Gastrocnemius medialis (tissue), 4 donors: ENCODE results near the gene DVL1.

Experiments used
- POLR2A ChIP-seq, 2 donors: fragments of 450-650 bp; IDR thresholded peaks; one replicate each; pipeline ENCODE4 v1.6.1; 2017; ENCODE audit warnings: antibody characterized with exemption in 2 of 2, mild to moderate bottlenecking in 2 of 2, moderate library complexity in 2 of 2
- TF ChIP-seq, protein P1 (sequence below), 5 experiments: fragments of 450-650 bp in 3 of 5; fragments of 200-600 bp in 2 of 5; sonication (generic) in 2 of 5; IDR thresholded peaks in 4 of 5; conservative IDR thresholded peaks in 1 of 5; 1 replicate in 4 of 5; 2 replicates in 1 of 5; pipeline ENCODE4 v1.5.1; 2016 to 2019; ENCODE audit warnings: antibody characterized with exemption in 5 of 5, mild to moderate bottlenecking in 3 of 5, moderate library complexity in 3 of 5

DNA sequence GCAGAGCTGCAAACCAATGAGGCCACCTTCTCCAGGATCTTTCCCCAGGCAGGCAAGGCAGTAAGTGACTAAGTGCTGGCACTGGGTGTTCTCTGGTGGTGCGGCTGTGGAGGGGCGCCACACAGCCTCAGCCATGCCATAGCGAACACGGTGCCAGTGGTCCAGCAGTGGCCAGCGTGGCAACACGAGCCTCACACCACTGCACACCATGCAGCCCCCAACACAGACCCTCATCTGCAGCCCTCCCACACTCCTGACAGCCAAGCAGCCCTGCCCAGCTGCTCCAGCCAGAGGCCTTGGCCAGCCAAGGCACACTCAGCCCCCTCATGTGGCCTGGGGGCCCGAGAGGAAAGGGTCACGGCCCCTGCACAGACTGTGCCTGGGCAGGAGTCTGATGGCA lies 27.7 kb downstream of the DVL1 start:
- TF ChIP-seq POLR2A (IDR thresholded peaks at IDR 0.05): no peak
- TF ChIP-seq, protein P1, sequence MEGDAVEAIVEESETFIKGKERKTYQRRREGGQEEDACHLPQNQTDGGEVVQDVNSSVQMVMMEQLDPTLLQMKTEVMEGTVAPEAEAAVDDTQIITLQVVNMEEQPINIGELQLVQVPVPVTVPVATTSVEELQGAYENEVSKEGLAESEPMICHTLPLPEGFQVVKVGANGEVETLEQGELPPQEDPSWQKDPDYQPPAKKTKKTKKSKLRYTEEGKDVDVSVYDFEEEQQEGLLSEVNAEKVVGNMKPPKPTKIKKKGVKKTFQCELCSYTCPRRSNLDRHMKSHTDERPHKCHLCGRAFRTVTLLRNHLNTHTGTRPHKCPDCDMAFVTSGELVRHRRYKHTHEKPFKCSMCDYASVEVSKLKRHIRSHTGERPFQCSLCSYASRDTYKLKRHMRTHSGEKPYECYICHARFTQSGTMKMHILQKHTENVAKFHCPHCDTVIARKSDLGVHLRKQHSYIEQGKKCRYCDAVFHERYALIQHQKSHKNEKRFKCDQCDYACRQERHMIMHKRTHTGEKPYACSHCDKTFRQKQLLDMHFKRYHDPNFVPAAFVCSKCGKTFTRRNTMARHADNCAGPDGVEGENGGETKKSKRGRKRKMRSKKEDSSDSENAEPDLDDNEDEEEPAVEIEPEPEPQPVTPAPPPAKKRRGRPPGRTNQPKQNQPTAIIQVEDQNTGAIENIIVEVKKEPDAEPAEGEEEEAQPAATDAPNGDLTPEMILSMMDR (IDR thresholded peaks at IDR 0.05 in 4 of 5, conservative IDR thresholded peaks at IDR 0.05 in 1 of 5): no peak
